ENCODE results near the gene TMCC3. TPM values are rescaled to one million over a fixed set of nuclear protein-coding genes. Genes with fewer than 3 reads are reported as not detected.
"Not testable (repeated sequence)": the region's sequence is repeated elsewhere in the genome, so short reads cannot be mapped to it uniquely, and the experiment has no call there.

TMCC3 gene
- total RNA-seq, 1 experiment from 2014 or later: 1.9 TPM

DNA sequence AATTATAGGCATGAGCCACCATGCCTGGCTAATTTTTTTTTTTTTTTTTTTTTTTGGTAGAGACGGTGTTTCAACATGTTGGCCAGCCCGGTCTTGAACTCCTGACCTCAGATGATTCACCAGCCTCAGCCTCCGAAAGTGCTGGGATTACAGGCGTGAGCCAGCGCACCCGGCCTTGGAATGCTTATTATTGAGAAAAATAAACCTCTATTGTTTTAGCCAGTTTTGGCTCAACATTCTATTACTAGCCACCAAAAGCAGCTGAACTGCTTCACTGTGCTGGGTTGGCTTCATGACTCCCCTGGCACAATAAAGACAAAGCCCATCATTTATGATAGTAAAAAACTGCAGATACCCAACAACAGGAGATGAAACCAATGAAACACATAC, 97.2 kb downstream of the TMCC3 start:
- H3K9me3 ChIP-seq (replicated peaks): no peaks in the 10 kb centered on the region
- no peak overlapping the region for H3K4me3 ChIP-seq
- H3K27me3 ChIP-seq (replicated peaks): no peaks in the 10 kb centered on the region
- no peak overlapping the region; the same call in 1 of the 2 replicates for H3K27ac ChIP-seq
- DNase-seq (ENCODE audit: low read depth in 1 of 2, low spot score in 2 of 2): peak; percentile 47 to 65
- H3K4me1 ChIP-seq (replicated peaks): peaks cover 10% of the 10 kb centered on the region
- no peaks in the 10 kb centered on the region for H3K36me3 ChIP-seq

DNA sequence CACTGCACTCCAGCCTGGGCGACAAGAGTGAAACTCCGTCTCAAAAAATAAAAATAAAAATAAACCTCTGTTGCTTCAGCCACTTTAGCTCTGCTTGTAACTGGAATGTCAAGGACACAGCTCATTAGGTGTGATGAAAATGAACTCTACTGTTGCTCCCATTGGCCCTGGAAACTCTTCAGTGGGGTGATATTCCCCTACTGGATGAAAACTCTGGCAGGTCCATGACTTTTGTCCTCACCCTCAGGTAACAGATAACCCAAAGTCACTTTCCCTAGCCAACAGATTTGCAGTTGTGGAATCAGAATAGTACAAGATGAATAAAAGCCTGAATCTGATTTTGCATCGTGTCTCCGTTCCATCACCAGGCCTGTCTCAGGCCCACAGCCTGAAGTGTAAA, 98.5 kb downstream of the TMCC3 start:
- DNase-seq (ENCODE audit: low read depth in 1 of 2, low spot score in 2 of 2): no peak
- no peaks in the 10 kb centered on the region for H3K36me3 ChIP-seq

DNA sequence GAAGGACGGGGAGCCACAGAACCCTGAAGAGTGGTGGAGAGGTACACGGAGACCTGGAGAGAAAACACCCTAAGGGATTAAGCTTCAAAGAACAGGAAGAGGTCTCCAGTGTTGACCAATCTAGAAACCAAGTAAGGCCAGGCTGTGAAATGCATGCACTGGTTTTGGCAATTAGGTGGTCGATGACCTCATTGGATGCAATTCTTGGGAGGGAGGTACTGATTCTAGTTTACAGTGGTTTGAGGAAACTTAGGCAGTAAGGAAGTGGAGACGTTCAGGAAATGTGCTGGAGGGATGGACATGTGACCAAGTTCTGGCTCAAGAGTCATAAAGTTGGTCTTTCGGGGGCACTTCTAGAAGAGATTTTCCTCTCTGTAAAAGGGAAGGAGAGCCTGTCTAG, 99.4 kb downstream of the TMCC3 start:
- H3K4me1 ChIP-seq (replicated peaks): peaks cover 10% of the 10 kb centered on the region
- no peaks in the 10 kb centered on the region for H3K36me3 ChIP-seq
- H3K27ac ChIP-seq: no peak overlapping the region
- no peaks in the 10 kb centered on the region for H3K9me3 ChIP-seq (replicated peaks)
- H3K27me3 ChIP-seq (replicated peaks): no peaks in the 10 kb centered on the region
- no peak overlapping the region for H3K4me3 ChIP-seq
- DNase-seq (ENCODE audit: low read depth in 1 of 2, low spot score in 2 of 2): no peak

More for the DNA sequence above, 98.5 kb downstream of the TMCC3 start:
- Histone ChIP-seq H3K27me3 (replicated peaks) (no peaks in the 10 kb centered on the region), H3K4me3 (no peak overlapping the region), H3K27ac (no peak overlapping the region), H3K4me1 (replicated peaks) (peaks cover 10% of the 10 kb centered on the region), H3K9me3 (replicated peaks) (no peaks in the 10 kb centered on the region)

DNA sequence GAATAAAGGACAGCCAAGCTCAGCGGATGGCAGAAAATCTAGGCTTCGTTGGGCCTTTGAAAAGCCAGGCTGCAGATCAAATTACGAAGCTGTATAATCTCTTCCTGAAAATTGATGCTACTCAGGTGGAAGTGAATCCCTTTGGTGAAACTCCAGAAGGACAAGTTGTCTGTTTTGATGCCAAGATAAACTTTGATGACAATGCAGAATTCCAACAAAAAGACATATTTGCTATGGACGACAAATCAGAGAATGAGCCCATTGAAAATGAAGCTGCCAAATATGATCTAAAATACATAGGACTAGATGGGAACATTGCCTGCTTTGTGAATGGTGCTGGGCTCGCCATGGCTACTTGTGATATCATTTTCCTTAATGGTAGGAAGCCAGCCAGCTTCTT, 101.5 kb downstream of the TMCC3 start:
- H3K27ac ChIP-seq; H3K4me3 ChIP-seq; H3K9me3 ChIP-seq (replicated peaks); H3K27me3 ChIP-seq (replicated peaks); H3K4me1 ChIP-seq (replicated peaks); H3K36me3 ChIP-seq; DNase-seq (ENCODE audit: low read depth in 1 of 2, low spot score in 2 of 2): not testable (repeated sequence)

DNA sequence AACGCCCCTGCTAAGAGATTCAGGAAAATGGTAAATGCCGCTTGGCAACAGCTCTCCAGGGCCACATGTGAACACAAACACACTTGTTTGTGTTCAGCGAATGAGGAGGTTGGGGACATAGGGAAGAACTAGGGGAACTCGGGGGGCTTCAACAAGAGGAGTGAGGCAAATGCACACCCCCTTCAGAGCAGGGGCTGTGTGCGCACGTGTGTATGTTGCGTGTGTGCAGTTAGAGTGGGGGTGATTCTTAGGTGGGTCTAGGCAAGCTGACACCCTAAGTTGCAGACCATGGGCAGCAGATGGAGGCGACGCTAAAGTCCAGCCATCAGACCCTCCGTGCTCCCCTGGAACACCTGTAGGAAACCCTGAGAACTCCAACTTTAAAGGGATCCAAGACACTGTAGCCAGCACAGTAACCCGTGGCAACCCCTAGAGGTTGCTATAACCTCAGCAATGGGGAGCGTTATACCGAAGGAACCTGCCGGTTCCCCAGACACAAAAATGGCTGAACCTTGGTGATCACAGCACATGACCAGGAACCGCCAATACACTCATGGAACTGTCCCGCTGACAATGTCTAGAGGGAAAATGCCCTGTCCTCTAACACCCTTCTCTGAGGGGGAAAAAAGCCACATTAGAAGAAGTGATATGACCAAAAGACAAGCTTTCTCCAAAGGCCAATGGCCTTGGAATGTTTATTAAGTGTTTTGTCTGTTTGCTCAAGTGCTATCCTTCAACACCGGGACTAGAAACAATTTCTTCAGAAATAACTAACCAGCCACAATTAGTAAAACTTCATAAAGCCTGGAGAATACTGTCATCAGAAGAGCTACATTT, 104.2 kb downstream of the TMCC3 start:
- peak; percentile 32 to 51 for DNase-seq (ENCODE audit: low read depth in 1 of 2, low spot score in 2 of 2)
- Histone ChIP-seq H3K4me1 (replicated peaks) (no peaks in the 10 kb centered on the region), H3K9me3 (replicated peaks) (no peaks in the 10 kb centered on the region), H3K27ac (no peak overlapping the region), H3K36me3 (no peaks in the 10 kb centered on the region), H3K4me3 (no peak overlapping the region), H3K27me3 (replicated peaks) (no peaks in the 10 kb centered on the region)

DNA sequence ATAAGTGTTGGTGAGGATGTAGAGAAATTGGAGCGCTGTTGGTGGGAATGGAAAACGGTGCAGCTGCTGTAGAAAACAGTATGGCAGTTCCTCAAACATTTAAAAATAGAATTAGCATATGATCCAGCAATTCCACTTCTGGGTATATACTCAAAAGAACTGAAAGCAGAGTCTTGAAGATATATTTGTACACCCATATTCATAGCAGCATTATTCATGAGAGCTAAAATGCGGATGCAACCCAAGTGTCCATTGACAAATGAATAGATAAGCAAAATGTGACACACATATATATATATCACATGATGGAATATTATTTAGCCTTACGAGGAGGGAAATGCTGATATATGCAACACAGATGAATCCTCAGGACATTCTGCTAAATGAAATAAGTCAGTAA, 106.0 kb downstream of the TMCC3 start:
- Histone ChIP-seq H3K4me1 (replicated peaks) (no peaks in the 10 kb centered on the region), H3K27me3 (replicated peaks) (no peaks in the 10 kb centered on the region), H3K36me3 (no peaks in the 10 kb centered on the region), H3K4me3 (no peak overlapping the region), H3K27ac (no peak overlapping the region), H3K9me3 (replicated peaks) (no peaks in the 10 kb centered on the region)
- no peak for DNase-seq (ENCODE audit: low read depth in 1 of 2, low spot score in 2 of 2)

DNA sequence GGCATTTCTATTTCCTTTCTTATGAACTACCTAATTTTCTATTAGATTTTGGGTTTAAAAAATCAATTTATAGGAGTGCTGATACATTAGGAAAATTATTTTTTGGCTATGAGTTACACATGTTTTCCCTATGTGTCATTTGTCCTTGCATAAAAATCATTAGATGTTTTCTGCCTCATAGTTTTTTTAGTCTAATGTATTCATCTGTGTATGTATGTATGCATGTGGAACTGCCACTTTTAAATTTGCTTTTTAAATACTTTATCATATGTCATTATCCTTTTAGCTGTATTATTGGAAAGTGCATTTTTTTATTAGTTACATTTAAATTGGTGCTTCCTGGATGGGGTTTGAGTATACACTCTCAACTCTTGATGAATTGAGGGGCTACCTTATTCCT, 112.0 kb downstream of the TMCC3 start:
- no peak overlapping the region for H3K27ac ChIP-seq
- no peaks in the 10 kb centered on the region for H3K36me3 ChIP-seq
- H3K4me1 ChIP-seq (replicated peaks): no peaks in the 10 kb centered on the region
- H3K4me3 ChIP-seq: no peak overlapping the region
- no peak for DNase-seq (ENCODE audit: low read depth in 1 of 2, low spot score in 2 of 2)
- no peaks in the 10 kb centered on the region for H3K27me3 ChIP-seq (replicated peaks)
- no peaks in the 10 kb centered on the region for H3K9me3 ChIP-seq (replicated peaks)

DNA sequence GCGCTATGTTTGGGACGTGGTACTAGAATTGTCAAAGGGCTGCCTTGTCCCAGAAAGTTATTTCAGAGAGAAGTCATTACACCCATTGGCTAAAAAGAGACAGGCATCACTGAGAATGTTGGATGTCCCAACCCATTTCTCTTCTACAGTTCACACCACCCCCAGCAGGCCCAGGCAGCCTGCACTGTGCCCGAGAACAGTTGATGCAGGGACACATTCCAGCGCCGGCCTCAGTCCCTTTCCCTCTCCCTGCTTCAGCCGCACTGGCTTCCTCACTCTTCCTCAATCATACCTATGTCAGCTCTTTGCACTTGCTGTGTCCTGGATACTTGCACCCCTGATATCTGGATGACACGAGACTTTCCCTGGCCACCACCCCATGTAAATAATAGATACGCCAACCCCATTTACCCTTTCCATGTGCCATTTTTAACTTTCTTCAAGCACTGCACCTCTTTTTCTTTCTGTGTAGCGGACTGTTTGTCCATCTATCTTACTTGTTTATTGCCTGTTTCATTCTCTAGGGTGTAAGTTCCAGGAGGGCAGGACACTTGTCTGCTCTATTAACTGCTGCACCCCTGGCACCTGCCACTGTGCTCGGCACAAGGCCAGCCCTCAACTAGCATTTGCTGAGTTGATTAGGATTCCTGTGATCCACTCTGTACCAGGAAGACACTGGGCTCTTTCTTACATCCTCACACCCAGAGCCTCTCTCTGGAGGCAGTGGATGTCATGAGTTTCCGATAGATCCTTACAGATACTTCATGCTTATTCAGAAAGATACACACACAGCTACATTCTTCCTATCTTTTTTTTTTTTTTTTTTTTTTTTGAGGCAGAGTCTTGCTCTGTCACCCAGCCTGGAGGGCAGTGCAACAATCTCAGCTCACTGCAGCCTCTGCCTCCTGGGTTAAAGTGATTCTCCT, 114.1 kb downstream of the TMCC3 start:
- Histone ChIP-seq H3K27me3 (replicated peaks) (no peaks in the 10 kb centered on the region), H3K9me3 (replicated peaks) (no peaks in the 10 kb centered on the region), H3K36me3 (no peaks in the 10 kb centered on the region), H3K4me1 (replicated peaks) (no peaks in the 10 kb centered on the region), H3K4me3 (no peak overlapping the region), H3K27ac (no peak overlapping the region)
- DNase-seq (ENCODE audit: low read depth in 1 of 2, low spot score in 2 of 2): no peak

GRCh38 chr12:94535510-94535921, 114.8 kb downstream of the TMCC3 start:
- Histone ChIP-seq H3K4me3 (no peak overlapping the region), H3K27me3 (replicated peaks) (no peaks in the 10 kb centered on the region), H3K36me3 (no peaks in the 10 kb centered on the region), H3K27ac (no peak overlapping the region), H3K4me1 (replicated peaks) (no peaks in the 10 kb centered on the region), H3K9me3 (replicated peaks) (no peaks in the 10 kb centered on the region)
- no peak for DNase-seq (ENCODE audit: low read depth in 1 of 2, low spot score in 2 of 2)

GRCh38 chr12:94534774-94535509, 115.4 kb downstream of the TMCC3 start:
- no peaks in the 10 kb centered on the region for H3K9me3 ChIP-seq (replicated peaks)
- H3K4me1 ChIP-seq (replicated peaks): no peaks in the 10 kb centered on the region
- no peaks in the 10 kb centered on the region for H3K27me3 ChIP-seq (replicated peaks)
- no peak for DNase-seq (ENCODE audit: low read depth in 1 of 2, low spot score in 2 of 2)
- no peaks in the 10 kb centered on the region for H3K36me3 ChIP-seq
- H3K27ac ChIP-seq: no peak overlapping the region
- H3K4me3 ChIP-seq: no peak overlapping the region

- no peak for DNase-seq (ENCODE audit: low read depth in 1 of 2, low spot score in 2 of 2)
- Histone ChIP-seq H3K36me3 (no peaks in the 10 kb centered on the region), H3K27me3 (replicated peaks) (no peaks in the 10 kb centered on the region), H3K4me3 (no peak overlapping the region), H3K4me1 (replicated peaks) (no peaks in the 10 kb centered on the region), H3K9me3 (replicated peaks) (no peaks in the 10 kb centered on the region), H3K27ac (no peak overlapping the region)
Observed at GRCh38 chr12:94534278-94534677, 116.1 kb downstream of the TMCC3 start.

GRCh38 chr12:94532490-94533422, 117.6 kb downstream of the TMCC3 start:
- no peaks in the 10 kb centered on the region for H3K4me1 ChIP-seq (replicated peaks)
- H3K27me3 ChIP-seq (replicated peaks): no peaks in the 10 kb centered on the region
- no peak overlapping the region for H3K27ac ChIP-seq
- no peaks in the 10 kb centered on the region for H3K36me3 ChIP-seq
- no peak overlapping the region for H3K4me3 ChIP-seq
- DNase-seq (ENCODE audit: low read depth in 1 of 2, low spot score in 2 of 2): peak; percentile 56 to 62
- no peaks in the 10 kb centered on the region for H3K9me3 ChIP-seq (replicated peaks)
